Measurements from ENCODE around the gene ADGRB3.
"Not testable (repeated sequence)": the region's sequence is repeated elsewhere in the genome, so short reads cannot be mapped to it uniquely, and the experiment has no call there.

The ADGRB3 gene

DNA sequence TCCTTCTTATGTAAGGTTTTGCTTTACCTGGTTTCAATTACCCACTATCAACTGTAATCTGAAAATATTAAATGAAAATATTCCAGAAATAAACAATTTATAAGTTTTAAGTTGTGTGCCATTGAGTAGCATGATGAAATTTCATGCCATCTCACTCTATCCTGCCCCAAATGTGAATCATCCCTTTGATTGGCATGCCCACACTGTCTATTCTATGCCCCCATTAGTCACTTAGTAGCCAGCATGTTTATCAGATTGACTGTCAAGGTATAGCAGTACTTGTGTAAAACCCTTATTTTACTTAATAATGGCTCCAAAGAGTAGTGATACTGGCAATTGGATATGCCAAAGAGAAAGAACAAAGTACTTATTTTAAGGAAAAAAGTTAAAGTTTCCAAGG lies 403.8 kb downstream of the ADGRB3 start:
- DNase-seq (ENCODE audit: low read depth) = no peak

DNA sequence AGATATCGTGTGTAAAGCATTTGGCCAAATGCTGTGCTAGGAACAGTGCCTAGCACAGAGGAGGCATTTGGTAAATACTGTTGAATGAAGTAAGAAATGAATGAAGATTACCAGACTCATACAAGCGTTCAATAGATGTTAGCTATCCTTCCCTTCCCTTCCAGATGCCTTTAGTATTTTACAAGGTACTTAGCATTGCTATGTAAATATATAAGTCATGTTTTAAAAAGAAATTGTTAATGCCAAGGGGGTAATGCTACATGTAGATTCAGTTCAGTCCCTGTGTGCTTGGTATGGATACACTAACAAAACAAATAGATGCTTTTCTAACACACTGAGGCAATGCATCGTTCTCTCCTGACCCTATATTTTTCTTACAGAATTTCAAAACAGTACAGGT lies 407.2 kb downstream of the ADGRB3 start:
- DNase-seq (ENCODE audit: low read depth) = no peak

DNA sequence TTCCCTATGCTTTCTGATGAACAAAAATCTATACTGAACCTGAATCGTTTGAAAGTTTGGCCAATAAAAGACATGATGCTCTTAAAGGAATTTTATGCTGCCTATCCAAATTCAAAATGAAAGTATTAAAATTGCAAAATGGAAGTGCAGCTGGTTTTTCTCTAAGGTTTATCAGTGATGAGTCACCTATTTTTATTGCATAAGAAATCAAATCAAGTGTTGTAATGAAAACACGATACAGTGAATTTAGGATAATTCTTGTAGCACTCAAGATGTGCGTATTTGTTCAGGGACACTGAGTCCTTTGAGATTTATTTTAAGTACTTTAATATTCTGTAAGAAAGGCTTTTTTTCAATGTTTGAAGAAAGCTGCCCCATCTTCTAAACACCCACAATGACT lies 409.5 kb downstream of the ADGRB3 start:
- DNase-seq (ENCODE audit: low read depth) = no peak

DNA sequence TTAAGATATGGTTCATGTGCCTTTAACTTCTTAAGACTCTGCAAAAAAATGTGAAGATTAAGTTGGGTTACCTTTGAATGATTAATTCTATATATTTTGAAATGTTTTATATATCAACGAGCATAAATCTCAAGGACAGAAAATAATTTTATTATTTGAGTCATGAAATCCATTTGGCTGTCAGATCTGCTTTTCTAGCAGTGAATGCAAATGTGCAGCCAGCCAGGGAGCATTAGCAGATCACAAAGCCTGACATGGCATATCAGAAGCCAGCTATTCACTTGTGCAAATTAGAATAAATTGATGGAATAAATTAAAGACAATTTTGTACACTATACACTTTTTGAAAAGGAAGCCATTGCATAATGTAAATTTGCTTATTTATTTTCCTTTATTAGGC lies 424.3 kb downstream of the ADGRB3 start:
- DNase-seq (ENCODE audit: low read depth) = no peak

DNA sequence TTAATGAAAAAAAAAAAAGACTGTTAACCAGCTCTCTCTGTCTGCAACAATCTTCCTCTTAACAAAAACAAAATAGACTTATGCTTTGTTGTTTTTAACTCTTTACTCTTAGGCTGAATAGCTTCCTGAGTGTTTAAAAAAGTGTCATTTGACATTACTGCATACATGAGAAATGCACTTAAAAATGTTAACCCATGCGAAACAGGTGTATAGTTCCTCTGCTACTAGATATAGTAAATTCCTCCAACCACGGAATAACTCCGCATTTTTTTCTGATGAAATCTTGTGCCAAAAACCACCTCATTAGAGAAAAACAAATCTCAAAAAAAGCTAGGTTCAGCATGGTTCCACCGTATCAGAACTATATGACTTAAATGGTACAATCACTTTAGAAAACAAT lies 426.0 kb downstream of the ADGRB3 start:
- DNase-seq (ENCODE audit: low read depth) = no peak

DNA sequence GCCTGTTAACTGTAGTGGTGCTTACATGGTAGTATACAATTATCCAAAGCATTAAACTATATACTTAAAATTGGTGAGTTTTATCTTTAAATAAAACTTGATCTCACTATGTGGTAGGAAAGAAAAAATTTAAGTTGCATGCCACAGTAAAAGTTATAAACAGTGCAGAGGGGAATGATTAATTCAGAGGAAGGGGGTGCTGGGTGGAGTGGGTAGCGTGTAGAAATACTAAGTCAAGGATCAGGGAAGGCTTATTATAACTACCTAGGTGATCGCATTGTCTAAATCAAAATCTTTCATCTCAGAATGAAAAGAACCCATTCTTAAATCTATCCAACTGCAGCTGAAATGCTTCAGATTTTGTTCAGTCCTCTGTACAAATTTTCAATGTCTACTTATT lies 428.3 kb downstream of the ADGRB3 start:
- DNase-seq (ENCODE audit: low read depth) = no peak

DNA sequence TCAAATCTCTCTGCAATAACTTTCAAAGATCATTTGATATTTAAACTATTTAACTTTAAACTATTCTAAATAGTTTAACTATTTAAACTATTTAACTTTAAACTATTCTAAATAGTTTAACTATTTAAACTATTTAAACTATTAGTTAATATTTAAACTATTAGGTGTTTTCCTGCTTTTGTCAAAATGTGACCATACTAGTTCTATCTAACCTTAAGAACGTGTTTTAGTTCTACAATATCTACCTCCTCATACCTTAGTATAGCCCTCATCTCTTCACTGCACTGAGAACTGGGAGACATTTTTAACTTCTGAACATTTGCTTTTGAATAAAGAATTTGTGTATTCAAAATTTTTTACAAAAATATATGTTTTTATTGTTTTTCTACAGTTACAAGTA lies 429.1 kb downstream of the ADGRB3 start:
- no peak for DNase-seq (ENCODE audit: low read depth)

DNA sequence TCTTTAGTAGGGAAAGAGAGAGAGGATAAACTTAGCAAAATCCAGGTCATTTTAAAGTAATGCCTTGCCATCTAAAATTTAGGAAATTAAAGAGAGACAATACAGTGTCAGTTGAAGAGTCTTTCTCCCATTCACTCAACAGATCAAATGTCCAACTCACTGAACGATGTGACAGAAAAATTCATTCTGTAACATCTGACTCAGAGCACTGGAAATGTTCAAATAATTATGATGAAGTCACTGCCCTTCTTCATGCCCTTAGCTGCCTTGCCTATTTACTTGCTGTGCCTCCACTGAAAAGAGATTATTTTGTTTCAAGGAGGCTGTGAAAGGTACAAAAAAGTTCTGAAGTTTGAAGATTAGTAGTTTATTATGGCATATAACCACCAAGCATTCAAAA lies 434.8 kb downstream of the ADGRB3 start:
- DNase-seq (ENCODE audit: low read depth) = no peak

DNA sequence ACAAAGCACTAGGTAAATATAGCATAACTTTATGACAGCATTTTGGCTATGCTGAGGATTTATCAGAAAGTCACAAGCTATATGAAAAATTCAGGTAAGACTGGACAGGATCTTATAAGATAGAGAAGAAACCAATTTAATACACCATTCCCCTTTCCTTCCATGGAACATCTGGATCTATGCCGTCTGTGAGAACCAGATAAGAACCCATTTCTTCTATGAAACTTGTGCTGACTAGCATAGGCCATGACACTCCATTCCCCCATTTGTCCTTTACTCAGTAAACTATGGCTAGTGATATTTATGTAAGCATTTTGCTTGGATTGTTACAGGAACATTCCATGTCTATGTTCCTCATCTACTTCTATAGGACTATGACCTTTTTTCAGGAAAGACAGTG lies 437.7 kb downstream of the ADGRB3 start:
- no peak for DNase-seq (ENCODE audit: low read depth)

DNA sequence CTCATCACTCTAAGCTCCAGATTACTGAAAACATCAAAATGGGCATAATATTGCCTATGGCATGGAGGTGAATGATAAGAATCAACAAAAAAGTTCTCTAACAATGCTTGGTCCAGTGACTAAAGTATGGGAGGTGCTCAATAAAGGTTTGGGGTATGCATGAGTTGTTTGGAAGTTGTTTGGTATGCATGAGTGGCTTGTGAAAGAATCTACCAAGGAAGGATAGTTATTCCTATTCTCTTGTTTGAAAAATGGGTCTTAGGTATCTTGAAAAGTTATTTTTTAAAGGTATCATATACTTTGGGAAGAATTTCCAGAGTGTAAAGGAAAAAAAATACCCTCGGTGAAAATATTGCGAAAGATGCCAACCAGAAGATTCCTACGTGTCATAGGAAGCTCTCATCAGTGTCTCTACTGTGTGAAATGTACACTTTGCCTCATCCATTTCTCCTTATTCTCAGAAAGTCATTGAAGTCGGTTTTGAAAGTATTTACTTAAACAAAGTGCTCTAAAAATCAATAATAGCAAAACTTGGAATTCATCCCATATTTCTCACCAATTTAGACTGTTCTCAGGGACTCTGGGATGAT lies 449.8 kb downstream of the ADGRB3 start:
- DNase-seq (ENCODE audit: low read depth) = no peak

DNA sequence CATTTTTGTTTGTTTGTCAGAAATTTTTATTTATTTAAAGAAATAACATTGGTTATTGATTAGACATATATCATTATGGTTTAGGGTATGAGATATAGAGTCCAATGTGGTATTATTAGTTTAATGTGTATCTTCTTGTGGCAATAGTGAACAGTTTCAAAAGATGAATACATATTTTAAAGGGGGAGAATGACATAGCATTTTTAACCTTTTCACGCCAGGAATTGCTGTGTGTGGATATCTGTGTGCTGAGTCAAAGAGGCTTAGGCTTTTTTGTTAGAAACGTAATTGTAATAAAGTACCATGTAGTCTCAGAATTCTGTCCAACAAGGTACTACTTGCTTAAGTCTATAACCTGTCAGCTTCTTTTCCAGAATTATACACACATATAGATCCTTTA lies 451.6 kb downstream of the ADGRB3 start:
- DNase-seq (ENCODE audit: low read depth) = no peak

DNA sequence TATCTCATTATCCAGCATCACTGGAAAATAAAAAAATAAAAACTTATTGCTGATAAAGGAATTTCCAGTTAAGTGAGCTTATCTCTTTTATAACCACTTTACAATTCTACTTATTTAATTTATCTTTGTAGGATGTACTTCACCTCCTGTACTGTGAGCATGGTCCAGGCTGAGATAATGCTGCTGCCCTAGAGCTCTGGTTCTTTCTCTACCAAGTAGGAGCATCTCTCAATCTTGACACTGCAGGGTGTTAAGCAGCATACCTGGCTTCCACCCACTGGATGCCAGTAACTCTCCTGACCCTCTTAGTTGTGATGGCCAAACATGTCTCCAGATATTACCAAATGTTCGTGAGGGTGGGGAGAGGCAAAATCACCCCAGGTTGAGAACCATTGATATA lies 454.5 kb downstream of the ADGRB3 start:
- DNase-seq (ENCODE audit: low read depth) = no peak

DNA sequence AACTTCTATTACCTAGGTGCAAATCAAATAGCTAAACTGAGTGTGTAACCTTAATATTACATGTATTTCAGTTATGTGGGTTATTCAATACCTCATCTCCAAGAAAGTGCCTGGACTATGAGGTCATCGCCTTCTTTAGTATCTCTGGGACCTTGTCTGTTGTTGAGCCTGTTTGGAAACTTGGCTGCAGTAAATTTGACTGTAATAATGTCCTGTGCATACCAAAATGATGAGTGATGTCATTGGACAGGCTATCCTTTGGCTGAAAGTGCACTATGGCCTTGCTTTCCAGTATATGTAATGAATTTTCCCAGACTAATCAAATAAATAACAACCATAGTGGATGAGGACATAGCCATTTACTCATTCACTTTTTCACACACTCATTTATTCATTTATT lies 455.1 kb downstream of the ADGRB3 start:
- DNase-seq (ENCODE audit: low read depth) = no peak

DNA sequence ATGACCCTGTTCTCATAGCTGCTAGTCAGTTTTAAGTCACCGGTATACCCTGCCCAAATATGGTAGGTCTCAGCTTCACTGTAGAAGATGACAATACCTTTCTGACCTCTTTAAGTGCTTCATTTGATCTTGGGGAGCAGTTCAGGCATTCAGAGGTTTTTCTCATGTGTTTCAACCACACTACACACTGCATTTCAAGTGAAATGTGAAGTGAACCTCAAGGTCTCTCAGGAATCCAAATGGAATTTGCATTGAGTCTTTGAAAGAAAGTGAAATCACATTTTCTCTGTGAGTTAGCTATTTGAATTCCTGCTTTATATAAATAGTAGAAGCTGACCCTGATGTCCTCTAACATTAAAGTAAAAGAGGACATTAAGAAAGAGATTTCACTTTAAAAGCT lies 461.6 kb downstream of the ADGRB3 start:
- DNase-seq (ENCODE audit: low read depth) = no peak

DNA sequence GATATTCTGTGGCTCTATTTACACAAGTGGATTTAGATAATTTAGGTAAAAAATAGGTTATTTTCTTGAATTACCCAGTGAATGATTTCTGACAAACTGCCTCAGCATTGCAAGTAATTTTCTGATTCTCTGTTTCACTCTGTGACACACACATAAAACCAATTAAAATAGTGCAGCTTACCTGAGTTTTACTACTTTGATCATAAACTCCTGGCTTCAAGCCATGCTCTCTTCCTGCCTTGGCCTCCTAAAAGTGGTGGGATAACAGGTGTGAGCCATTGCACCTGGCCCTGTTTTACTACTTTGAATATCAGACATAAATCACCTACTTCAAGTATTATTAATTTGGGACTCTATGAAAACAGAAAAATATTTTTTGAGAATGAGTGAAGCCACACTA lies 462.9 kb downstream of the ADGRB3 start:
- no peak for DNase-seq (ENCODE audit: low read depth)

DNA sequence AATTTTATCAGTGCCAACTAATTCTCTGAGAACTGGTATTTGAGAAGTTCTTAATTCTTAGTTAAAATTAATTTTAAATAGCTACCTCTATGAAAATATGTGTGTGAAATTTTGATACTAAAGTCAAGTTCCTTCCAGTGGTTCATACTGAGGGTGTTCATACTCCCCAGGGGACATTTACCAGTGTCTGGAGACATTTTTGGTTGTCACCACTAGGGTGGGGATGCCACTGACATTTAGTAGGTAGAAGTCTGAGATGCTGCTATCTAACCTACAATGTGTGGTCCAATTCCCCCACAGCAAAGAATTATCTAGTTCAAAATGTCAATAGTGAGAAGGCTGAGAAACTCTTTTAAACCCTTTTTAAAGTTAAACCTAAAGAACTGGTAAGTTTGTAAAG lies 463.8 kb downstream of the ADGRB3 start:
- DNase-seq (ENCODE audit: low read depth) = no peak

DNA sequence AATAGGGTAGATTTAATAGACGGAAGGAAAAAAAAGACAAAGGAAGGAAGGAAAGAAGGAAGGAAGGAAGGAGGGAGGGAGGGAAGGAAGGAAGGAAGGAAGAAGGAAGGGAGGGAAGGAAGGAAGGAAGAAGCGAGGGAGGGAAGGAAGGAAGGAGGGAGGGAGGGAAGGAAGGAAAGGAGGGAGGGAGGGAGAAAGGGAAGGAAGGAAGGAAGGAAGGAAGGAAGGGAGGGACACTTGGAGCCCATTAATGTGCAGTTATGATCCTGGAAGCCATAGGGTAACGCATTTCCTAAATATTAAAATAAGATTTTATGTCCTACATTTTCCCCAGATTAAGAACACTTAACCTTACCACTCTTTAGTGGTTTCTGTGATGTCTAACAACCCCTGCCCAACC lies 465.7 kb downstream of the ADGRB3 start:
- no peak for DNase-seq (ENCODE audit: low read depth)

DNA sequence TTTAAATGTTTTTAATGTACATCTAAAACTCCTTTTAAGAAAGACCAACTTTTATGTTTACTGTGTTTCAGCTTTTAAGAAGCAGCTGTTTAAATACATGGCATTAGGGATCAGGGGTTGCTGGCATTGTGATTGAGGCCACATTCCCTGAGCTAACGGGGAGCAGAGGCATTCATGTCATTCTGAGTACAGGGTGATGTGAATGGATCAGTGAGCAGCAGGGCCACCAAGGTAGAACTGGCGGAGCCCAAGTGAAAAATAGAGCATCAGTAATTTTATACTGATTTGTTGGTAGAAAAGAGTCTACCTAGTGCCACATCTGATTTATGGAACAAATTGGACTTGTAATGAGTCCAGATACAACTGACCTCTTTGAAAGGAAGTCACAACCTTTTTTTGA lies 467.3 kb downstream of the ADGRB3 start:
- no peak for DNase-seq (ENCODE audit: low read depth)

DNA sequence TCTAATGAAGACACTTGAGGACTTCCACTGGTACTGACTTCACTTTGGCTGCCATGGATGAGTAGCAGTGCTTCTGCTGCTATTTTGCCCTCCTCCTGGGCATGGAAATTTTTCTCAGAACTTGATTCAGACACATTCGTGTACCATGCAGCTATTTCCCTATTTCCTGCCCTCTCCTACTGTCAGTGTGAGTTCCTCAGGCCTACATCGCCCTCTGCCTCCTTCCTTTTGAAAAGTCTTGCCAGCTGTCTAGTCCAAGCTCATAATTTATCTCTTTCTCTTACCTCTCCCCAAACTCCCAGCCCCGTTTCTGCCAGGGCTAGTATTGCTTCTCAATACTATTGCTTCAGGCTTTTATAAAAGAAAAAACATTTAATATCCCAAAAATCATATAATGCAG lies 470.2 kb downstream of the ADGRB3 start:
- DNase-seq (ENCODE audit: low read depth) = no peak

DNA sequence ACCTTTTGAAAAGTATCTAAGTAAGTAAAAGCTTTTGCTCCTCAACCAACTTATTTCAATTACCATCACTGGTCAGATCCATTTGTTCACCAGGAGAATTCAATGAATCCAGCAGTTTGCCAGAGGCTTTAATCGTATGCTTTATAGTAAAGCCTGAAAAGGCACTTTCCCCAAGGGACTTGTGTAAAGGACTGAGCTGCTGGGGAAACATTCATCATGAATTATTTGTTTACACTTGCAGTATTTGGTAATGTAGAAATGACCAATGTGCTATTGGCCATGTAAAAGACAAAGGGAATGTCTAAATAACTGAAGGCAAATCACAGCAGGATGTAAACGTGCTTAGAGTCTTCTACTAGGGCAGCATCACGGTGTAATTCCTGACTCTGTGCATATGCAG lies 471.4 kb downstream of the ADGRB3 start:
- DNase-seq (ENCODE audit: low read depth) = no peak

DNA sequence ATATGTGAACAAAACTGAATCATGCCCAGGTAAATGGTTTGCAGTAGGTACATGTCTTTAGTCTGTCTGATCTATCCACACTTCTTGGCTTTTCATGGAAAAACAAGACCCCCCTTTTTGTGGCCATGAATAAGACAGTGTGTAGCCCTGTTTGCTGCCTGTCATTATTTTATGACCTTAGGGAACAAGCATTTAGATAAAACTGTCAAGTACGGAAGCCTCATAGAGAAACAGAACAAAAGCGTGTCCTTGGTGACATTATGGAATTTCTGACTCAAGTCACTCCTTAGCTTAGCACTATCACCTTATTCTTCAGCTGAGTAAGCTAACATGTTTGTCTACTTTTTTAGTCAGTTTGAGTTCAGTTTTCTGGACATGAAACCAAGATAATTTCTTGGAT lies 476.2 kb downstream of the ADGRB3 start:
- DNase-seq (ENCODE audit: low read depth) = no peak

DNA sequence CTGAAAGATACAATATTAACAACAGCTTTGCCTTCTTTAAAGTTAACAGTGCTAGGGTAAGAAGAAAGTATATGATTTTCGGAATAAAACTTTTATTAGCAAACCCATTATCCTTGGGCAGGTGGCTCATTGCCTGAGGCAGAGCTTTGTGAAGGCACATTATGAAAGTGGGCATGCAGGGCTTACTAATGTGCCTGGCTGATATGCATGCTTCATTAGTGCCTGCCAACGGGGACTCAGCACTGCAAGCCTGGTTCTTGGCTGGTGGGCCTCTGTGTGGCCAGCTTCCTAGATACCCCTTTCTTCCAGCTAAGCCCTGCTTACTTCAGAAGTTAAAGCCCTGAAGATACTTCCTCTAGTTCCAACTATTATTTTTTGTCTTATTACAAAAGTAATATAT lies 481.6 kb downstream of the ADGRB3 start:
- no peak for DNase-seq (ENCODE audit: low read depth)

DNA sequence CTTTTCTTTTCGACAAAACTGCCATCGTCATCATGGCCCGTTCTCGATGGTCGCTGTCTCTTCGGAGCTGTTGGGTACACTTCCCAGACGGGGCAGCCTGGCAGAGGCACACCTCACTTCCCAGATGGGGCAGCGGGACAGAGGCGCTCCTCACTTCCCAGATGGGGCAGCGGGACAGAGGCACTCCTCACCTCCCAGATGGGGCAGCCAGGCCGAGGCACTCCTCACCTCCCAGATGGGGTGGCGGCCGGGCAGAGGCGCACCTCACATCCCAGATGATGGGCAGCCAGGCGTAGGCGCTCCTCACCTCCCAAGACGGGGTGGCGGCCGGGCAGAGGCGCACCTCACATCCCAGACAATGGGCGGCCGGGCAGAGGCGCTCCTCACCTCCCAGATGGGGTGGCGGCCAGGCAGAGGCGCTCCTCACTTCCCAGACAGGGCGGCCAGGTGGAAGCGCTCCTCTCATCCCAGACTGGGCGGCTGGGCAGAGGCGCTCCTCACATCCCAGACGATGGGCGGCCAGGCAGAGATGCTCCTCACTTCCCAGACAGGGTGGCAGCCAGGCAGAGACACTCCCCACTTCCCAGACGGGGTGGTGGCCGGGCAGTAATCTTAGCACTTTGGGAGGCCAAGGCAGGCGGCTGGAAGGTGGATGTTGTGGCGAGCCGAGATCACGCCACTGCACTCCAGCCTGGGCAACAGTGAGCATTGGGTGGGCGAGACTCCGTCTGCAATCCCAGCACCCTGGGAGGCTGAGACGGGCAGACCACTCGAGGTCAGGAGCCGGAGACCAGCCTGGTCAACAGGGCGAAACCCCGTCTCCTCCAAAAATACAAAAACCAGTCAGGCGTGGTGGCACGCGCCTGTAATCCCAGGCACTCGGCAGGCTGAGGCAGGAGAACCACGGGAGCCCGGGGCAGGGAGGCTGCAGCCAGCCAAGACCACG lies 486.7 kb downstream of the ADGRB3 start:
- not testable (repeated sequence) for DNase-seq (ENCODE audit: low read depth)

DNA sequence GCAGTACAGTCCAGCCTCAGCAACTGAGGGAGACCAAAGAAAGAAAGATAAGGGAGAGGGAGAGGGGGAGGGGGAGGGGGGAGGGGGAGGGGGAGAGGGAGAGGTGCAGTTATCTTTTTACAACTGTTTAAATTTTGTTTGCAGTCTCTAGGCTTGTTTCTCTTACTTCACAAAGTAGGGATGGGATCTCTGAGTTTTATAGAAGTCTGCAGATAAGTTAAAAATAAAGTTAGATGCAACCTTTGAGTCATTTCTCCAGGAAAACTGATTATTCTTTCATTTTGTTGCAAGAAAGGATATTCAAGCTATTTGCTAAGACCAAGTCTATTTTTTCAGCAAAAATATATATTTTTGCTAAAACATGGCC lies 487.3 kb downstream of the ADGRB3 start:
- DNase-seq (ENCODE audit: low read depth) = no peak

Measured in stimulated activated CD8-positive, alpha-beta memory T cell treated with anti-CD3 and anti-CD28 coated beads, Interleukin-7, amount 100 ng/mL, for 24 hours (primary cell).